Measurements from ENCODE around the gene MKS1.

MKS1 gene

DNA sequence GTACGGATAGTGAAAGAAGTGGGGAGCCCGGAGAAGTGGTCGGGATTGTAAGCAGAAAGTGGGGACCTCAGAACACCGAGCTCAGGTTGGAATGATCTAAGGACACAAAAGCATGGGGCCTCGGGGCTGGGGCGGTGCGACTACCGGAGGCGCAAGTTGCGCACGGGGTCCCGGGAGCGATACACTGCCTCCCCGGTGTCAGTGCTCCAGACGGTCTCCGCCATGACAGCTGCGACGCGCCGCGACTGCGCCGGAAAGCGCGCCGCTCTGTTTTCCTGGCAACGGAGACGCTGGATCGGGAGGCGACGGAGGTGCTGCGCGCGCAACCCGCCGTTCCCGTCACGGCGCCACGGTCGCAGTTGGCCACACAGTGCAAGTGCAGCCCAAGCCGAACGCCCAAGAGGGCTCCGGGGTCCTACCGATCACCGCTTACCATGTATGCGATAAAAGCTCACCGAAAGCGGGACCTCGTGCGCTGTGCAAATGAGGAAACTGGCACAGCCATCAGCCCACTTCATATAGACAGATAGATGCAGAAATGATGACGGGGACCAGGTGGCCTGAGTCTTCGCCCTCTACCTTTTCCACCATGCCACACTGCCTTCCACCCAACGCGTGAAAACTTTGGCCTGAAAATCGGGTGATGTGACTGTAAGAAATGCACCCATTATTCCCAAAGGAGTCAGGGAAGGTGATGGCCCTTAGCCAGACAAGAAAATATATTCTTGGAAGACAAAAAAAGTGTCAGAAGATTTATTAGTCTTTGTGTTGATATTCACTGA, at the start of gene MKS1:
TSS of gene MKS1 (minus strand) at position 249 of the 782 bp plus-strand sequence. CDS start at position 224, 25 bp downstream.
- peak; percentile 83 to 95 for DNase-seq (ENCODE audit: low spot score in 2 of 2)
- Histone ChIP-seq H3K36me3 (replicated peaks) (peaks cover 6% of the 10 kb centered on the region; the same call in 1 of the 2 replicates), H3K9me3 (no peaks in the 10 kb centered on the region), H3K27me3 (ENCODE audit: low read depth) (no peaks in the 10 kb centered on the region), H3K4me1 (peaks cover 4% of the 10 kb centered on the region), H3K4me3 (peak within 1 kb of the TSS; percentile 81)
- in situ Hi-C loops (cut with MboI; ENCODE audit: low sequenced_read_pairs), result no loop called here

DNA sequence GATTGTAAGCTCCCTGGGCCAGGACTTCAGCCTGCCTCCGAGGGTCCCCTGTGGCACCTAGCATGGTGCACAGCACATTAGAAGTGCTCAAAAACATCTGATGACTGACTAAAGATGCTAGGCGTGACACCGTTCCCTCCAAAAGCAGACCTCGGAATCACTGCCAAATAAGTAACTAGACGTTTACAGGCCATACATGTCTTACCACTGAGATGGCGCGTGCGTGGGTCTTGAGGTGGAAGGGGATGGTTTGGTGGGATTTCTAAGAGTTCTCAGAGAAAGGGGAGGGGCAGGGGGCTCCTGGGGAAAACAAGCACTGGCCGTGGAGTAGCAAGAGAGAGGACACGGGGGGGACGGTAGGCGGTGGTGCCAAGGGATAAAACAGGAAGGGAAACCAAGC, 49.3 kb upstream of the MKS1 start:
- DNase-seq (ENCODE audit: low spot score in 2 of 2), result no peak
- in situ Hi-C loops (cut with MboI; ENCODE audit: low sequenced_read_pairs), result no loop called here
- Histone ChIP-seq H3K4me1 (no peaks in the 10 kb centered on the region), H3K4me3 (no peak overlapping the region), H3K9me3 (no peaks in the 10 kb centered on the region), H3K36me3 (replicated peaks) (no peaks in the 10 kb centered on the region), H3K27me3 (ENCODE audit: low read depth) (peaks cover 16% of the 10 kb centered on the region)

DNA sequence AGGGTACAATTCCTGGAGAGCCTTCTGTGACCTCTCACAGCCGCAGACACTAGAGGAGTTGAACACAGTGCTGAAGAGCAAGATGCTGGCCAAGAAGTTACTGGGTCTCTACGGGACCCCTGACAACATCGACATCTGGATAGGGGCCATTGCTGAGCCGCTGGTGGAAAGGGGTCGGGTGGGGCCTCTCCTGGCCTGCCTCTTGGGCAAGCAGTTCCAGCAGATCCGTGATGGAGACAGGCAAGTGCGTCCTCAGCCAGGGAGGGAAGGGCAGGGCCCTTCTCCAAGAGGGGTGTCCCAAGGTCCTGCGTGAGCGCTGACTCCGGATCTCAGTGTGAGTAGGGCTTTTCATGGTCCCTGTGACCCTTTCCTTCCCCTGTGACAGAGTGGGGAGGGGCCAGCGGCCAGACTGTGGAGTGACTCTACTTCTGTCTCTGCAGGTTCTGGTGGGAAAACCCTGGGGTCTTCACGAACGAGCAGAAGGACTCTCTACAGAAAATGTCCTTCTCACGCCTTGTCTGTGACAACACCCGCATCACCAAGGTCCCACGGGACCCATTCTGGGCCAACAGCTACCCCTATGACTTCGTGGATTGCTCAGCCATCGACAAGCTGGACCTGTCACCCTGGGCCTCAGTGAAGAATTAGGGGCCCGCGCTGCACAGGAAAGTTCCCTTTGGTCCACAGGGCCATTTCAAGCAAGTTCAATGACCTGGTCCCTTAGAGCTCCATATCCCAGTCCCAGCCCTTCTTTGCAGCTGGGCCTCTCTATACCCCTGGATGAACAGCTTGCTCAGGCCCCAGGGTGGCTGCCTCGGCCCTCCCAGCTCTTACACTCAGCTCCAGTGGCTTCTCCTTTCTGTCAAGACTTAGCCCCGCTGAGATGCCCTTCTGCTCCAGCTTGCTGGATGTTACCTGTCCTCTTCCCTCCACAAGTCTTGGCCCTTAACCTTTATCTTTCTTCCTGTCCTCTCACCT, 48.6 kb upstream of the MKS1 start:
- Histone ChIP-seq H3K4me1 (no peaks in the 10 kb centered on the region), H3K9me3 (no peaks in the 10 kb centered on the region), H3K36me3 (replicated peaks) (no peaks in the 10 kb centered on the region), H3K4me3 (no peak overlapping the region), H3K27me3 (ENCODE audit: low read depth) (peaks cover 21% of the 10 kb centered on the region)
- no peak for DNase-seq (ENCODE audit: low spot score in 2 of 2)
- in situ Hi-C loops (cut with MboI; ENCODE audit: low sequenced_read_pairs), result no loop called here

DNA sequence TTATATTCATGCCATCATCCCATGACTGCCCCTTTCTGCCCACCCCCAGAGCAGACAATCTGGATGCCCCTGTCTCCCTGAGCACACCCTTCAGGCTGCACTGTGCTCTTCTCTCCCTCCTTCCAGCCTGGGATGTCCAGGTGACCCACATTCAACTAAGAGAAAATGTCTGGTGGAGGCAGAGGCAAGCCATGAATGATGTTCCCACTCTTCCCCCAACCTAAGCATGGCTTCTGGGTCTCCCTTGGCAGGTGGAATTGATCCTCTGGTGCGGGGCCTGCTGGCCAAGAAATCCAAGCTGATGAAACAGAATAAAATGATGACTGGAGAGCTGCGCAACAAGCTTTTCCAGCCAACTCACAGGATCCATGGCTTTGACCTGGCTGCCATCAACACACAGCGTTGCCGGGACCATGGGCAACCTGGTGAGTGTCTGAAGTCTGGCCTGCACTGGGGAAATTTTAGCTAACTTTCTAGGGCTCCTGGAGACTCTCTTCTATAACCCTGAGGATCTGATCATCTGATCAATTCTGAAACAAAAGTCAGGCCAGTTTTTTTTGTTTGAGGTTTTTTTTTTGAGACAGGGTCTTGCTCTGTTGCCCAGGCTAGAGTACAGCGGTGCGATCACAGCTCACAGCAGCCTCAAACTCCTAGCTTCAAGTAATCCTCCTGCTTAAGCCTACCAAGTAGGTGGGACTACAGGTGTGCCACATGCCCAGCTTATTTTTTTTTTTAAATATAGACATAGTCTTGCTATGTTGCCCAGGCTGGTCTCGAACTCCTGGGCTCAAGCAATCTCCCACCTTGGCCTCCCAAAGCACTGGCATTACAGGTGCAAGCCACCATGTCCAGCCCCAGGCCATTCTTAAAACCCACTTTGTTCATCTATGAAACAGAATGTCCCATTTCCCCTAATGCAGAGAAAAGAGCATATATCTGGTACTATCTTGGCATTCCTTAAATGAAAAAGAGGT, 47.1 kb upstream of the MKS1 start:
- Histone ChIP-seq H3K9me3 (no peaks in the 10 kb centered on the region), H3K4me1 (no peaks in the 10 kb centered on the region), H3K27me3 (ENCODE audit: low read depth) (peaks cover 32% of the 10 kb centered on the region), H3K4me3 (no peak overlapping the region), H3K36me3 (replicated peaks) (no peaks in the 10 kb centered on the region)
- in situ Hi-C loops (cut with MboI; ENCODE audit: low sequenced_read_pairs), result no loop called here
- DNase-seq (ENCODE audit: low spot score in 2 of 2), result no peak

DNA sequence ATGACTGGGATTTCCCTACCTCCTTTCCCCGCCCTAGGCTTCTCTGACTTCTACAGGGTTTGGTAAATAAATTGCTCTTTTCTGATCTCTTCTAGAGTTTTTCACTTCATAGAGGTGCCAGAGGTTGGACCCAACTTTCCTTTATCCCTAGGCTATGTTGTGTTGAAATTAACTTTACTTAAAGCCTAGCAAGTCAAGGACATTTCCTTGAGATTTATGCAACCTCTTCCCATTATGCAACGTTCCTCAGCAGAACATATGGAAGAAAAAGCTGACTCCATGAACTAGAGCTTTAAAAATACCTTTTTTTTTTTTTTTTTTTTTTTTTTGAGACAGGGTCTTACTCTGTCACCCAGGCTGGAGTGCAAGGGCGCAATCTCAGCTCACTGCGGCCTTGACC, 46.2 kb upstream of the MKS1 start:
- peaks cover 41% of the 10 kb centered on the region for H3K27me3 ChIP-seq (ENCODE audit: low read depth)
- in situ Hi-C loops (cut with MboI; ENCODE audit: low sequenced_read_pairs), result no loop called here

DNA sequence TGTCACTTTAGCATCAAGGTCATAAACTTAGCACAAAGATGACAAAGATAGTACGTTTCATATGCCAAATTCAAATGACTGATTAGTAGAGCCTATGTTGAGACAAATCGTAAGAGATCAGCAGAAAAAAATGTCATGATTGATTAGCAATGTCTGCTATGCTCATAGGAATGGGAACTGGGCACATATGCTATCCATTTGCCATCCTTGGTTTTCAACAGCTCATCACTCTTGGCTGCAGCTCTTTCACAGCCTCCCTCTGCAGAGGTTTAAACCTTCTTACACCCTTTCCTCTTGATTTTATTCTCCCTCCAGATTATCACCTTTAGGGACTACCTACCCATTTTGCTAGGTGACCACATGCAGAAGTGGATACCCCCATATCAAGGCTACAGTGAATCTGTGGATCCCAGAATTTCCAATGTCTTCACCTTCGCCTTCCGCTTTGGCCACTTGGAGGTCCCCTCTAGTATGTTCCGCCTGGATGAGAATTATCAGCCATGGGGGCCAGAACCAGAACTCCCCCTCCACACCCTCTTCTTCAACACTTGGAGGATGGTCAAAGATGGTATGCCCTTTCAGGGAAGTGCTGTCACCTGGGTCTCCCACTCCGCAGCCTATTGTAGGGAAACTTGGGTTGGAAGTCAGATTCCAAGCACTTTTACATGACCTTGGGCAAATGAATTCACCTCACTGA, 45.5 kb upstream of the MKS1 start:
- H3K27me3 ChIP-seq (ENCODE audit: low read depth), result peaks cover 45% of the 10 kb centered on the region
- H3K4me3 ChIP-seq, result no peak overlapping the region
- DNase-seq (ENCODE audit: low spot score in 2 of 2), result no peak
- in situ Hi-C loops (cut with MboI; ENCODE audit: low sequenced_read_pairs), result no loop called here
- H3K36me3 ChIP-seq (replicated peaks), result no peaks in the 10 kb centered on the region
- no peaks in the 10 kb centered on the region for H3K9me3 ChIP-seq
- H3K4me1 ChIP-seq, result no peaks in the 10 kb centered on the region

More for the DNA sequence above, 46.2 kb upstream of the MKS1 start:
- H3K4me3 ChIP-seq, result no peak overlapping the region
- no peaks in the 10 kb centered on the region for H3K4me1 ChIP-seq
- no peaks in the 10 kb centered on the region for H3K9me3 ChIP-seq
- no peaks in the 10 kb centered on the region for H3K36me3 ChIP-seq (replicated peaks)
- DNase-seq (ENCODE audit: low spot score in 2 of 2), result no peak

DNA sequence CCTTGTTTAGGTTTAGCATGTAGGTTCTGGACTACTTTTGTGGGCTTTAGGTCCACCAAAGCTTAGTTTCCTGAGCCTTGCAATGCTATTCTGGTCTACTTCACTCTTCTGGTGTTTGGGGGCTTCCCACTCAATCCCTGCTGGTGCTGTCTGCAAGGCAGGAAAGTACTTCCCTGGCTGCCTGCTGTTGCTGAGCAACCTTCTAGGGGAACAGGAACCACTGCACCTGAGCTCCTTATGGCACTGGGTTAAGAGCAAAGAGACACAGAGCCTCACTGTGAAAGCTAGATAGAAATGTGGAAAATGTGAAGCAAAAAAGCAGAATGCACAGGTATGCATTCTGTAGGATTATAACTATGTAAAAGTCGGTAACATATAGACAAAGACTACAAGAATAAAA, 44.7 kb upstream of the MKS1 start:
- Histone ChIP-seq H3K27me3 (ENCODE audit: low read depth) (peaks cover 45% of the 10 kb centered on the region), H3K4me3 (no peak overlapping the region), H3K9me3 (no peaks in the 10 kb centered on the region), H3K4me1 (no peaks in the 10 kb centered on the region), H3K36me3 (replicated peaks) (no peaks in the 10 kb centered on the region)
- no peak for DNase-seq (ENCODE audit: low spot score in 2 of 2)
- in situ Hi-C loops (cut with MboI; ENCODE audit: low sequenced_read_pairs), result no loop called here

DNA sequence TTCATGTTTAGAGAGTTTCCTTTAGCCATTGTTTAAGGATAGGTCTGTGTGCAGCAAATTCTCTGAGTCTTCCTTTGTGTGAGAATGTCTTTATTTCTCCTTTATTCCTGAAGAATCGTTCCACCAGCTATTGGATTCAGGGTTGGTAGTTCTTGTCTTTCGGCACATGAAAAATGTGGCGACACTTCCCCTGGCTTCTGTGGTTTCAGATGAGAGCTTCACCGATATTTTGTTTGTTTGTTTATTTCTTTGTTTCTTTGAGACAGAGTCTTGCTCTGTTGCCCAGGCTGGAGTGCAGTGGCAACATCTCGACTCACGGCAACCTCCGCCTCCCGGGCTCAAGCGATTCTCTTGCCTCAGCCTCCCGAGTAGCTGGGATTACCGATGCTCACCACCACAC, 43.1 kb upstream of the MKS1 start:
- in situ Hi-C loops (cut with MboI; ENCODE audit: low sequenced_read_pairs), result no loop called here
- H3K27me3 ChIP-seq (ENCODE audit: low read depth), result peaks cover 48% of the 10 kb centered on the region

DNA sequence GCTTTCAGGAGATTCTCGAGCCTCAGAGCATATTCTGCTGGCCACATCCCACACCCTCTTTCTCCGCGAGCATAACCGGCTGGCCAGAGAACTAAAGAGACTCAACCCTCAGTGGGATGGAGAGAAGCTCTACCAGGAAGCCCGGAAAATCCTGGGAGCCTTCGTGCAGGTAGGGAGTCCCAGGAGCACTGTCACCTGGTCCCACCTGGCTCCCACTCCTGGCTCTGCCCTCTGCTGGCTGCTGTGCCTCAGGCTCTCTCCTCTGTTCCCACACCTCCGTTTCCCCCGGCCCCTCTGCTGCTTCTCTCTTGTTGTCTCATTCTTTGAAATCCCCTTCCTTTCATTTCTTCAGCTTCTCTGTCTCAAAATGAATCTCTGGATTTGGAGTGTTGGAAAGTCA, 35.7 kb upstream of the MKS1 start:
- Histone ChIP-seq H3K4me1 (no peaks in the 10 kb centered on the region), H3K36me3 (replicated peaks) (no peaks in the 10 kb centered on the region), H3K27me3 (ENCODE audit: low read depth) (peaks cover 6% of the 10 kb centered on the region), H3K4me3 (no peak overlapping the region), H3K9me3 (no peaks in the 10 kb centered on the region)
- DNase-seq (ENCODE audit: low spot score in 2 of 2), result no peak
- in situ Hi-C loops (cut with MboI; ENCODE audit: low sequenced_read_pairs), result no loop called here

More for the DNA sequence above, 43.1 kb upstream of the MKS1 start:
- H3K4me1 ChIP-seq, result no peaks in the 10 kb centered on the region
- no peaks in the 10 kb centered on the region for H3K9me3 ChIP-seq
- no peak for DNase-seq (ENCODE audit: low spot score in 2 of 2)
- H3K36me3 ChIP-seq (replicated peaks), result no peaks in the 10 kb centered on the region
- no peak overlapping the region for H3K4me3 ChIP-seq

DNA sequence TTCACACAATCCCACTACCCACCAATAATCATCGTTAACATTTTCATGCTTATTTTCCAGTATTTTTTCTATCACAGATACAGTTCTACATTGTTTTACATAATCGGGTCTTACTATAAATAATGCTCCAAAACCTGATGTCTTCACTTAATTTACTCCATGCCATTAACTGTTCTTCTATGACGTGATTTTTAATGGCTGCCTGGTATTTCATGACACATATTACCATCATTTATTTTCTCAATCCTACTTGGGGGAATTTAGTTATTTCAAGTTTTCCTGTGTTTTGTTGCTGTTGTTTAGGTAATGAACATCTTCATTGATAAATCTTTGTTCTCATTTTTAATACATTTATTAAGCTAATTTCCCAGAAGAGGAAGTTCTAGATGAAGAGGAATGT, 34.0 kb upstream of the MKS1 start:
- no peaks in the 10 kb centered on the region for H3K9me3 ChIP-seq
- H3K36me3 ChIP-seq (replicated peaks), result no peaks in the 10 kb centered on the region
- peaks cover 3% of the 10 kb centered on the region for H3K27me3 ChIP-seq (ENCODE audit: low read depth)
- in situ Hi-C loops (cut with MboI; ENCODE audit: low sequenced_read_pairs), result no loop called here
- H3K4me3 ChIP-seq, result no peak overlapping the region
- DNase-seq (ENCODE audit: low spot score in 2 of 2), result no peak
- H3K4me1 ChIP-seq, result no peaks in the 10 kb centered on the region

DNA sequence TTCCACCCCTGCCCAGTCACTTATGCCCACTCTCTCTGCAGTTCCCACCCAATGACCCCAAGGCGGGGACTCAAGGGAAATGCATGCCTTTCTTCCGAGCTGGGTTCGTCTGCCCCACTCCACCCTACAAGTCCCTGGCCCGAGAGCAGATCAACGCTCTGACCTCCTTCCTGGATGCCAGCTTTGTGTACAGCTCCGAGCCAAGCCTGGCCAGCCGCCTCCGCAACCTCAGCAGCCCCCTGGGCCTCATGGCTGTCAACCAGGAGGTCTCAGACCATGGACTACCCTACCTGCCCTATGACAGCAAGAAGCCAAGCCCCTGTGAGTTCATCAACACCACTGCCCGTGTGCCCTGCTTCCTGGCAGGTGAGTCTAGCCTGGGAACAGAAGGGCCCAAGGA, 33.1 kb upstream of the MKS1 start:
- H3K27me3 ChIP-seq (ENCODE audit: low read depth), result peaks cover 3% of the 10 kb centered on the region
- no peaks in the 10 kb centered on the region for H3K9me3 ChIP-seq
- in situ Hi-C loops (cut with MboI; ENCODE audit: low sequenced_read_pairs), result no loop called here
- no peaks in the 10 kb centered on the region for H3K4me1 ChIP-seq
- H3K36me3 ChIP-seq (replicated peaks), result no peaks in the 10 kb centered on the region
- no peak for DNase-seq (ENCODE audit: low spot score in 2 of 2)
- no peak overlapping the region for H3K4me3 ChIP-seq

DNA sequence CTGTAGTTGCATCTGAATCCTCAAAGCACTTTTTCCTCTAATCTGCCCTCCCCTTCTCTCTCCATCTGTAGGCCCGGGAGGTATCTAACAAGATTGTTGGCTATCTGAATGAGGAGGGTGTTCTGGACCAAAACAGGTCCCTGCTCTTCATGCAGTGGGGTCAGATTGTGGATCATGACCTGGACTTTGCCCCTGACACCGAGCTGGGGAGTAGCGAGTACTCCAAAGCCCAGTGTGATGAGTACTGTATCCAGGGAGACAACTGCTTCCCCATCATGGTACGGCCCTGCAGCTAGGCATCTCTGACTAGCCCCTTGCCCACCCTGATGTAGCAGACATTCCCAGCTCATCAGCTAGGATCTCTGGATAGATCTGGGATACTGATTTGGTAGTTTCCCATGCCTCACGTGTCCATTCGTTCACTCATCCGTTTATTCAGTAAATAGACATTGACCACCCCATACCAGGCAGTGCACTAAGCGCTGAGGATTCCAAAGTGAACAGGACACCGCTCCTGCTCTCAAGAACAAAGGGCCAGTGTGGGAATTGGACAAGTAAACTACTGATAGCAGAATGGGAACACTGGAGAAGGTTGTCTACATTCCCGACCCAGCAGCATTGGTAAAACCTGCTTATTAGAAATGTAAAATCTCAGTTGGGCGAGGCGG, 31.4 kb upstream of the MKS1 start:
- no peaks in the 10 kb centered on the region for H3K4me1 ChIP-seq
- no peaks in the 10 kb centered on the region for H3K36me3 ChIP-seq (replicated peaks)
- H3K9me3 ChIP-seq, result no peaks in the 10 kb centered on the region
- in situ Hi-C loops (cut with MboI; ENCODE audit: low sequenced_read_pairs), result no loop called here
- peaks cover 3% of the 10 kb centered on the region; the same call in 1 of the 2 replicates for H3K27me3 ChIP-seq (ENCODE audit: low read depth)
- DNase-seq (ENCODE audit: low spot score in 2 of 2), result no peak
- no peak overlapping the region for H3K4me3 ChIP-seq

All from HAP-1 (cell line).